ENCODE data around the gene CD27.
"Not testable (repeated sequence)": the region's sequence is repeated elsewhere in the genome, so short reads cannot be mapped to it uniquely, and the experiment has no call there.

The CD27 gene

DNA sequence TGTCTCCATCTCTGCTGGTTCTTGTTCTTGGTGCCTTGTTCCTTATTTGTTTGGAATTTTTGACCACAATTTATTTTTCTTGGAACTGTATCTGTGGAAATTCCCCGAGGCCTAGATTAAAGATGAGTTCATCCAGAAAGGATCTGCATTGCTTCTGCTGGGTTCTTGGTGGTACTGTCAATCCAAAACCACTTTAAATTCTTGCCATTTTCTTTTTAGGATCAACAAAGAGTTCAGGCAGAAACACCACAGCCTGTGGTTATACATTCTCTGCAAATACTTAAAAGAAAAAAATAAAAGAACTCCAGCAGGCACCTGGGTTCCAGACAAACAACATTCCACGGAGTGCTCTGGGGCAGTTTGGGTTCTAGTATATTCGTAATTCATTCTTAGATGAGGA lies 31.7 kb downstream of the CD27 start:
- H3K4me3 ChIP-seq (ENCODE audit: low read length), result no peak overlapping the region
- TF ChIP-seq, protein P1, sequence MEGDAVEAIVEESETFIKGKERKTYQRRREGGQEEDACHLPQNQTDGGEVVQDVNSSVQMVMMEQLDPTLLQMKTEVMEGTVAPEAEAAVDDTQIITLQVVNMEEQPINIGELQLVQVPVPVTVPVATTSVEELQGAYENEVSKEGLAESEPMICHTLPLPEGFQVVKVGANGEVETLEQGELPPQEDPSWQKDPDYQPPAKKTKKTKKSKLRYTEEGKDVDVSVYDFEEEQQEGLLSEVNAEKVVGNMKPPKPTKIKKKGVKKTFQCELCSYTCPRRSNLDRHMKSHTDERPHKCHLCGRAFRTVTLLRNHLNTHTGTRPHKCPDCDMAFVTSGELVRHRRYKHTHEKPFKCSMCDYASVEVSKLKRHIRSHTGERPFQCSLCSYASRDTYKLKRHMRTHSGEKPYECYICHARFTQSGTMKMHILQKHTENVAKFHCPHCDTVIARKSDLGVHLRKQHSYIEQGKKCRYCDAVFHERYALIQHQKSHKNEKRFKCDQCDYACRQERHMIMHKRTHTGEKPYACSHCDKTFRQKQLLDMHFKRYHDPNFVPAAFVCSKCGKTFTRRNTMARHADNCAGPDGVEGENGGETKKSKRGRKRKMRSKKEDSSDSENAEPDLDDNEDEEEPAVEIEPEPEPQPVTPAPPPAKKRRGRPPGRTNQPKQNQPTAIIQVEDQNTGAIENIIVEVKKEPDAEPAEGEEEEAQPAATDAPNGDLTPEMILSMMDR (conservative IDR thresholded peaks at IDR 0.05; ENCODE audit: low read depth, low read length), result no peak
- DNase-seq (ENCODE audit: low read depth), result no peak

DNA sequence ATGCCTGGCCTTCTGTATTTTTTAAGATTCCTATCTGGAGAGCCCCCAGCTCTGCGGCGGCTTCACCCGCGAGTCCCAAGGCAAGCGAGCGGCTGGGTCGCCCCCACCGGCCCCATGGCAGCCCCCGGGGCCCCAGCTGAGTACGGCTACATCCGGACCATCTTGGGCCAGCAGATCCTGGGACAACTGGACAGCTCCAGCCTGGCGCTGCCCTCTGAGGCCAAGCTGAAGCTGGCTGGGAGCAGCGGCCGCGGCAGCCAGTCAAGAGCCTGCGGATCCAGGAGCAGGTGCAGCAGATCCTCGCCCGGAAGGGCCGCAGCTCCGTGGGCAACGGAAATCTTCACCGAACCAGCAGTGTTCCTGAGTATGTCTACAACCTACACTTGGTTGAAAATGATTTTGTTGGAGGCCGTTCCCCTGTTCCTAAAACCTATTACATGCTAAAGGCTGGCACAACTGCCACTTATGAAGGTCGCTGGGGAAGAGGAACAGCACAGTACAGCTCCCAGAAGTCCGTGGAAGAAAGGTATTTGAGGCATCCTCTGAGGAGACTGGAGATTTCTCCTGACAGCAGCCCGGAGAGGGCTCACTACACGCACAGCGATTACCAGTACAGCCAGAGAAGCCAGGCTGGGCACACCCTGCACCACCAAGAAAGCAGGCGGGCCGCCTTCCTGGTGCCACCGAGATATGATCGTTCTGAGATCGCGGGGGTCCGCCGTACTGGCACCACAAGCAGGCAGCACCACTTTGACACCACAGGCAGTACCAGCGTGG lies 33.0 kb downstream of the CD27 start:
- H3K4me3 ChIP-seq (ENCODE audit: low read length); DNase-seq (ENCODE audit: low read depth): not testable (repeated sequence)

DNA sequence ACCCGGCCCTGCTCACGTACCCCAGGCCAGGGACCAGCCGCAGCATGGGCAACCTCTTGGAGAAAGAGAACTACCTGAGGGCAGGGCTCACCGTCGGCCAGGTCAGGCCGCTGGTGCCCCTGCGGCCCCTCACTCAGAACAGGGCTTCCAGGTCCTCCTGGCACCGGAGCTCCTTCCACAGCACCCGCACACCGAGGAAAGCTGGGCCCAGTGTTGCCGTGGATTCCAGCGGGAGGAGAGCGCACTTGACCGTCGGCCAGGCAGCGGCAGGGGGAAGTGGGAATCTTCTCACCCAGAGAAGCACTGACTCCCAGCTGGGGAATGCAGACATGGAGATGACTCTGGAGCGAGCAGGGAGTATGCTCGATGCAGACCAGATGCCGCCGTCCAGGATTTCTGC lies 33.7 kb downstream of the CD27 start:
- H3K4me3 ChIP-seq (ENCODE audit: low read length), result no peak overlapping the region
- TF ChIP-seq, protein P1 (conservative IDR thresholded peaks at IDR 0.05; ENCODE audit: low read depth, low read length), result no peak
- no peak for DNase-seq (ENCODE audit: low read depth)

DNA sequence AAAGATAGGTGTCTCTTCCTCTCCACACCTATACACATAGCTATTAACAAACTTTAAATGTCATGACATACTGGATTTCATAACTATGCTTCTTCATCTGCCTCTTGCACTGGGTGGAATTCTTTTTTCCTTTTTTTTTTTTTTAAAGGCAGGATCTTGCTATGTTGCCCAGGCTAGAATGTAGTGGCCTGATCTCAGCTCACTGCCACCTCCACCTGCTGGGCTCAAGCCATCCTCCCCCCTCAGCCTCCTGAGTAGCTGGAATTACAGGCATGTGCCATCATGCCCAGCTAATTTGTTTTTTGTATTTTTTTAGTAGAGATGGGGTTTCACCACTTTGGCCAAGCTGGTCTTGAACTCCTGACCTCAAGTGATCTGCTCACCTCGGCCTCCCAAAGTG lies 43.5 kb downstream of the CD27 start:
- no peak for DNase-seq (ENCODE audit: low read depth)
- H3K4me3 ChIP-seq (ENCODE audit: low read length), result no peak overlapping the region
- TF ChIP-seq, protein P1 (conservative IDR thresholded peaks at IDR 0.05; ENCODE audit: low read depth, low read length), result no peak

DNA sequence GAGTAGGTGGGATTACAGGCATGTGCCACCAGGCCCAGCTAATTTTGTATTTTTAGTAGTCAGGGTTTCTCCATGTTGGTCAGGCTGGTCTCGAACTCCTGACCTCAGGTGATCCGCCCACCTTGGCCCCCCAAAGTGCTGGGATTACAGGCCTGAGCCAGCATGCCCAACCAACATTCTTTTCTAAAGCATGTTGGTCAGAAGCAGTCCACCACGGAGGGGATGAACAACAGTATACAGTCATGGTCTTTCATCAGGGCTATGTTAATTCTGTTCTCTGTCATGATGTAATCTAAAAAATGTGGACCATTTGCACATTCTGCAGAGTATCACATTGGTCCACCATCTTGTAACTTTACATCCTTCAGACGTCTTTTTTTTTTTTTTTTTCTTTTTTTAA lies 44.7 kb downstream of the CD27 start:
- H3K4me3 ChIP-seq (ENCODE audit: low read length), result no peak overlapping the region
- no peak for DNase-seq (ENCODE audit: low read depth)
- TF ChIP-seq, protein P1 (conservative IDR thresholded peaks at IDR 0.05; ENCODE audit: low read depth, low read length), result no peak

DNA sequence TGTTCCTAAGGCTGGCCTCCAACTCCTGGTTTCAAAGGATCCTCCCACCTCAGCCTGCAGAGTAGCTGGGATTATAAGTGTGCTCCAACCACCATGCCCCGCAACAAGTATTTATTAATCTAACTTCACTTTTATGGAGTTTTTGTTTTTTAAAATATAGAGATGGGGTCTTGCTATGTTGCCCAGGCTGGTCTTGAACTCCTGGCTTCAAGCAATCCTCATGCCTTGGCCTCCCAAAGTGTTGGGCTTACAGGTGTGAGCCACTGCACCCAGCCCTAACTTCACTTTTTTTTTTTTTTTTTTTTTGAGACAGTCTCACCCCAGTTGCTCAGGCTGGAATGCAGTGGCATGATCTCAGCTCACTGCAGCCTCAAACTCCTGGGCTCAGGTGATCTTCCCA lies 45.9 kb downstream of the CD27 start:
- H3K4me3 ChIP-seq (ENCODE audit: low read length); DNase-seq (ENCODE audit: low read depth): not testable (repeated sequence)

DNA sequence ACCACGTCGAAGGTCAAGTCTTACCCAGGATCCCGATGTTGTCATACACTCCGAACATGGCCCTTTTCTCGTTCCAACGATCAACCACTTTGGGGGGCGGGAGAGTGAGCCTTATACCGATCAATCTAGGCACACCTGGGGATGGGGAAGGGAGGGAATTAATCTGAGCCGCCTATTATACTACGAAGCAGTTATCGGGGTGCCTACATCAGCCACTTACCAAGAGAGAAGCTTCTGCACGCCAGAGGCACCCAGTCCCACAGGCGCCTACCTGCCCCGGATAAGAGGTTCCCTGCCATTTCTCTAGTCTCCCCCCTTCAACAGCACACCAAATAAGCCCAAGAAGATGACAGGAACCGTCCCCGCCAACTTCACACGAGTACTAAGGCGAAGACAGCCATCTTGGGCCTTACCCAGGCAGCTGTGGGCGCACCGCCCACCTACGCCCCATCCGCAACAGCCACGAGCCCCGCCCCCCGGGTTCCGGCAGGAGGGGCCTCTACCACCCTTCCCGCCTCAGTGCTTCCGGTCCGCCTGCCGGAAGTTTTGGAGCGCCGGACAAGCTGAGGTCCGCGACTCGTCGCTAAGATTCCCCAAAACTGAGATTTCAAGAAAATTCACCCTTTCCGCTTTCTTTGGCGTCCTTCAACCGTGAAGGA lies 48.2 kb downstream of the CD27 start, which contains the start of gene MRPL51:
Gene MRPL51 (minus strand): TSS at position 425 of the 659 bp plus-strand sequence. CDS start 126 bp downstream, at position 299.
- H3K4me3 ChIP-seq (ENCODE audit: low read length), result peak within 1 kb of the TSS; percentile 98
- DNase-seq (ENCODE audit: low read depth), result peak; percentile 85
- TF ChIP-seq, protein P1 (conservative IDR thresholded peaks at IDR 0.05; ENCODE audit: low read depth, low read length), result no peak
